ENCODE results near the gene EYS.

The EYS gene

DNA sequence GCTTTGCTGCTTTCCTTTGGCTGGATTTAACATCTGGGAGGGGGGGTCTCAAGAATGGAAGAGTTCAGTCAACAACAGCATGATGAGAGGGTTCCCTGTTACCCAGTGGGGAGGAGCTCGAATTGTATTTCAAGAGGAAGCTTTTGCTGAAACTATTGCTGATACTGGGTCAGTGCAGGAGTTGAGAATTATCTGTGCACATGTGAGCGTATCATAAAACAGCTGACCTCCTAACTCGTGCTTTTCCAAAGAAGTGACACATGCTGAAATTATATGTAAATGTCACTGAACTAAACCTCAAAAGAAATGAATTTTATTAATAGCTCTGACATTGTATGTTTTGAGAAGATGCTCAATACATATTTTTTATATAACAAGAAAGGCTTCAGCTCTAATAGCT is 1975.1 kb downstream of the EYS start:
- in situ Hi-C loops (cut with MboI; ENCODE audit: low sequenced_read_pairs), result no loop called here

DNA sequence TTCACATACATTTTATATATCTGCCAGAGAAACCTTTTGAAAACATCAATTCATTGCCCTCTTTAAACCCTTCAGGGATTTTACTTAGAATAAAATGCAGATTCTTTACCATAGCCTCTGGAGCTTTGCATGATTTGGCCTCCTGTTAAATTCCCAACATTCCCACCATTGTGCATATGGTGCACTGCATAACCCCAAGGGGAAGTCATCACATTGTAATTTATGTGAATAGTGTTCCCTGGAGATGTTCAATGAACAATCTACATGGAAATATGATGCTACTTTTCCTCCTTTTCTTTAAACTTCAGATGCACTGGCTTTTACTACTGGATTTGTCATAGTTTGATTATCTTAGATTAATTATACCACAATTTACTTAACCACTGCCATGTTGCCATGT is 1976.7 kb downstream of the EYS start:
- in situ Hi-C loops (cut with MboI; ENCODE audit: low sequenced_read_pairs), result no loop called here

DNA sequence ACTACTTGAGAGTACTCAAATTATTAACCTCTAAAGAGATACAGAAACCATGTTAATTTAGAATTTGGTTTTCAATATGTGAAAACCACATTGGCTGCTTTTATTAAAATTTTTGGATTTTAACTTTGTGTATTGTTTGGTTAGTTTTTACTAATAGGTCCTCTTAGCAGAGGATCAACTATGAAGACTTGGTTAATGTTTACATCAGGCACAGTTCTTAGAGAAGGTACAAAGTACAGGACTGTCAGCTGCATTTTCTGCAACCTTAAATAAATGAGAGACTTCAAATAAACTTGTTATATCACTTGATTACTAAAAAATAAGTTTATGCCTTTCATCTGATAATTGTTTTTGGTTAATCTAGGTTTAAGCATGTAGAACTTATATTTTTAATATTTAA is 1982.3 kb downstream of the EYS start:
- in situ Hi-C loops (cut with MboI; ENCODE audit: low sequenced_read_pairs), result no loop called here

DNA sequence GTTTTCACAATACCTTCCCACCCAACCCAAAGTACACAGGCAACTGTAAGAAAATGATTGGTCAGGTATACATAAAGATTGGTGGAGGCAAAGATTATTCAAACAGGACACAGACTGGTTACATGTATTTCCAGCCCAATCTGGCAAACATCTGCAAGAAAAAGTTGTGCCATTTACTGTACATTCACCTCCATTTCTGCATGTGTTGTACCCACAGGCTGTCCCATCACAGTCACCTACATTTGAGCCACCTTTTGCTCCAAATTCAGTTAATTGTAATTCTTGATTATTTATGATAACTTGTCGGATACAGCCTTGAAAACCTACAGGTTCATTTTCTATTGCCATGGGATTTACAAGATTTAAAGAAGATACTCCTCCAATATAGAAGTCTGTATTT is 1985.8 kb downstream of the EYS start:
- in situ Hi-C loops (cut with MboI; ENCODE audit: low sequenced_read_pairs), result no loop called here

DNA sequence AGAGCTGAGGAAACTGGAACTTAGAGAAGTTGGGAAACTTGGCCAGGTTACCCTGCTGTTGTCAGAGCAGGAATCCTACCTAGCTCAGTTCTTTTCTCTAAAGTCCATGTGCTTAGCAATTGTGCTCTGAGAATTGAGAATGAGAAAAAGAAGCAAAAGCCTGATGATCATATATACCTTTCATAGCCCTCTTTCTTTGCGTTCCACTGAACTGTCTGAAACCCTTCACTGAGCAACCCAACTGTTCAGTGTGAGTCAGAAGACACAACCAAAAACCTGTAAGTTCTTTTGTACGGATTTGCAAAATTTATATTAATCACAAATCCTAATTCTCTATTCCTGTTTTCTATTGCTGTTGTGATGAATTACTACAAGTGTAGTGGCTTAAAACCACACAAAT is 1990.9 kb downstream of the EYS start:
- in situ Hi-C loops (cut with MboI; ENCODE audit: low sequenced_read_pairs), result no loop called here

DNA sequence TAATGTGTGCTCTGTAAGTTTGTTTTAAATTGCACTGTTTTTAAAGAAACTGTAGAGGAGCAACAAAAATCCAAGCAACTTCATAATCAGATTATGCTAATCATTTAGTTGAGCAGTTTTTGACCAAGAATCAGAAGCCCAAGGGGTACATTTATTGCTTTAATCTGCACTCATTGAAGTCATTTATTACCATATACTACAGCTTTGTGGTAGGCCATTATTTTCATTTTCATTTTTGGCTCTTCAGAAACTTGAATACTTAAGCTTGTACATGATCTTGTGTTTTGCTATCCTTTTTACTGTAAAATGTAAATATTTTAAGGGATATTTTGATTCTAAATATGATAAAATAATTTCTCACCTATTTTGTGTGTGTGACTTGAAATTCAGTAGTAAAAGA is 1992.9 kb downstream of the EYS start:
- in situ Hi-C loops (cut with MboI; ENCODE audit: low sequenced_read_pairs), result no loop called here

DNA sequence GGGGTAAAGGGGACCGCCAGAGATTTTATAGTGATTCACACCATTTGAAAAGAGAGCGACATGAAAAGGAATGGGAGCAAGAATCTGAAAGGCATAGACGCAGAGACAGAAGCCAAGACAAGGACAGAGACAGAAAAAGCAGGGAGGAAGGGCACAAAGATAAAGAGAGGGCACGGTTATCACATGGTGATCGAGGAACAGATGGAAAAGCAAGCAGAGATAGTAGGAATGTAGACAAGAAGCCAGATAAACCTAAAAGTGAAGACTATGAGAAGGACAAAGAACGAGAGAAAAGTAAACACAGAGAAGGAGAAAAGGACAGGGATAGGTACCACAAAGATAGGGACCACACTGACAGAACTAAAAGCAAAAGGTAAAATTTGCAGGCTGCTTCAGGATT is 1993.7 kb downstream of the EYS start:
- in situ Hi-C loops (cut with MboI; ENCODE audit: low sequenced_read_pairs), result no loop called here

DNA sequence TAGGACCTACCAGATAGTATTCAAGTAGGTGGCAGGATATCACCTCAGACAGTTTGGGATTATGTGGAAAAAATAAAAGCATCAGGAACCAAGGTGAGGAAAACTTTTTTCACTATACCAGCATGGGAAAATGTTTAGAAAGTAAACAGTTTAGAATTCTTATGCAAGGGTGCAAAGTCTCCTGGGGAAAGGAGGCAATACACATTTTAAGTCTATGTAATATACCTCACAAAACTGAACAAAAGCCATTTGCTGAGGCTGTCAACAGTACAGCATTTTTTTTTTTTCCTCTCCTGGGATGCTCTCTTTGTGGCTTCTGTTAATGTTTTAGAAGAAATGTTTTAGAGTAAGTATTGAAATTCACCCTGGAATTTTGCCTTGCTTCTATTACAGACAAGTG is 1997.9 kb downstream of the EYS start:
- in situ Hi-C loops (cut with MboI; ENCODE audit: low sequenced_read_pairs), result no loop called here

DNA sequence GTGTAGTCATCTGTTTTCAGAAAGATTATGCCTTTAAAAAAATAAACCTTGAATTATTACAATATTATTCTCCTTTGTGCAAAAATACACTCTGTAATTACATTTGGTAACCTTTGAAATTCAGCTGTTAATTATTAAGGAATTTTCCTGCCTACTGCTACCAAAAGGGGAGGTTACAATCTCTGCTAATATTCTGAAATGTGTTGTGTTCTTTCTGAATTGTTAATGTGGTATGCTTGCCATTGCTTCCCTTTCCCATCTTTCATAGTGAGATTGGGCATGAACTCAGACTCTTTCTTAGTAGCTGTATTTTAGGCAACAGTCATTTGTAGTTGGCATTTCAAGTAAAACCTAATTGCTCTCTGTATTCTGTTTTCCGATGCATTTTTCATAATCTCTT is 1998.4 kb downstream of the EYS start:
- in situ Hi-C loops (cut with MboI; ENCODE audit: low sequenced_read_pairs), result no loop called here

DNA sequence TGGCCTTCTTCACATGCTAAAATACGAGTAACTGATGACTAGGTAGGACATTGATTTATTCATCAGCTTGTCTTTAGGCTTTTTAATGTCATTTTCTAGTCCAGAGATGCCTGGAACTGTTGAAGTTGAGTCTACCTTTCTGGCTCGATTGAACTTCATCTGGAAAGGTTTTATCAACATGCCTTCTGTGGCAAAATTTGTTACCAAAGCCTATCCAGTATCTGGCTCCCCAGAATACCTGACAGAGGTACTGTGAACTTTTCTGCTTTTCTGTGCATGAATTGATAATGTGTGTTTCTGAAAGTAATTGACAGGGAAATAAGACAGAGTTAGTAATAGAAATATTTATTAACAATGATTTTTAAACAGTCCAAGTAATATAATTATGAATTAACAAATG is 2000.4 kb downstream of the EYS start:
- in situ Hi-C loops (cut with MboI; ENCODE audit: low sequenced_read_pairs), result no loop called here

DNA sequence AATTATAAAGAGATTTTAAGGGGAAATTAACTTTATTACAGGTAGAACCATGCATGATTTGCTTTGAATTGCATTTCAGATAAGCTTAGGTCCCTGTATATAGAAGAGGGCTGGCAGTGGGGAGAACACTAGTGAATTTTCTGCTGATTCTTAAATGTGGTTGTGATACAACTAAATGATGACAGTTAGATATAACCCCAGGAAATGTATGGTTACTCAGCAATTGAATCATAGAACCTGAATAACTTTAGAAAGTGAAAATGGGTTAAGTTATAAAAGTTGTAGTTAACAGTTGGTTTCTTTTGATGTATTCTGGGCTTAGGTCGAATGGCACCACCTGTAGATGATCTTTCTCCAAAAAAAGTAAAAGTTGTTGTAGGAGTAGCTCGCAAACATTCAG is 2001.3 kb downstream of the EYS start:
- in situ Hi-C loops (cut with MboI; ENCODE audit: low sequenced_read_pairs), result no loop called here

DNA sequence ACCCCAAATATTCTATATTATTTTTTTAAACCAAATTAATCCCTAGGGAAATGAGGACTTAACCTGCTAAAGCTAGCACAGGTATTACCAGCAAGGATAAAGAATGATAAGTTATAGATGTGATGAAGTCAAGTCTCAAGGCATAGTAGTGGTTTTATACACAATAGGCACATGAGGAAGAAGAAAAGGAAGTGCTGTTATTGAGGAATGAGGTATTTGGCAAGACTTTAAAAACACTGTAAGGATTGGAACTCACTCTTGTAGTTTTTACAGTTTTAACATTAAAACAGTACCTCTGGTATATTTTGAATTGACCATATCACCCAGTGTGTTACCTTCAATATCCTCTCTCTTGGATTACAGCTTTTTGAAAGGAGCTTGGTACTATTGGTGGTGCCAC is 2016.8 kb downstream of the EYS start:
- in situ Hi-C loops (cut with MboI; ENCODE audit: low sequenced_read_pairs), result no loop called here

DNA sequence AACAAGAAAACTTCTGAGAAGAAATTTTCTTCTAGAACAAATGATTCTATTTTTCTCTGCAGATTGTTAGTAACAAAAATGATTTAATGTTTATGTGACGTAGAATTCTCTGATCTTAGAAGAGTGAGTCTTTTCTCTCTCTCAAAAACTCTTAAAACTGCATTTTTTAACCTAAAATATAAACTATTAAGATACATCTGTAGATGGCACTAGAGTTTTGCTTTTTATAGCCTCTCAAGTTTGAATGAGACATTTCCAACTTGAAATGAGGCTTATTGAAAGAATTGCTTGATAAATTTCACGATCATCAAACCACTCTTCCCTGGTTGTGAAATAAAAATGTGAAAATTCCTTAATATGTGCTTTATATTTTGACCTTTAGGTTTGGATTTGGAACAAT is 2017.6 kb downstream of the EYS start:
- in situ Hi-C loops (cut with MboI; ENCODE audit: low sequenced_read_pairs), result no loop called here

DNA sequence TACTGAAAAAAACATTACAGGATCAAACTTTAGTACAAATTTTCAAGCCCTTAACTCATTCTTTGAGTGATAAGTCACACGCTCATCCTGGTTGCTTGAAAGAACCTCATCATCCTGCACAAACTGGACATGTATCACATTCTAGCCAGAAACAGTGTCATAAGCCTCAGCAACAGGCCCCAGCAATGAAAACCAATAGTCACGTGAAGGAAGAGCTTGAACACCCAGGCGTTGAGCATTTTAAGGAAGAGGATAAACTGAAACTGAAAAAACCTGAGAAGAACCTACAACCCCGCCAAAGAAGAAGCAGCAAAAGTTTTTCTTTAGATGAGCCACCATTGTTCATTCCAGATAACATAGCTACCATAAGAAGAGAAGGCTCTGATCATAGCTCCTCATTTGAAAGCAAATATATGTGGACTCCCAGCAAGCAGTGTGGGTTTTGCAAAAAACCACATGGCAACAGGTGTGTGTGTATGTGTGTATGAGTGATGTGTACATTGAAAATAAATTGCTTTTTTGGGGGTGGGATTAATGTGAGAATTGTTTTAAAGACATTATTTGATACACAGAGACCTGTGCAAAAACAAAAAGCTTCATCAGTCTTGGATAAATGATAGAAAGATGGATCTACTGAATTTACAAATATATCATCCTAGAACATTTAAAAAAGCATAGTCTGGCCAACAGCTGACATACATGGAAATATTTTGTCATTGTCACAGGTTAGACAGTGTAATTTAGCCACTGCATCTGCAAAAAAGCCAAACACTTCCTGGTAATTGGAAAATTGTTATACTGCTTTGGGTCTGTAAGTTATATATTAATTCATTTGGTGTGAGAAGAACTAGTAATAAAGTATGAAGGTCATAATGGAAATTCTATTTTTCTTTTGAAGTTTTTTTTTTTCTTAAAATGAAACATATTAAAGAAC is 2021.3 kb downstream of the EYS start:
- in situ Hi-C loops (cut with MboI; ENCODE audit: low sequenced_read_pairs), result no loop called here

DNA sequence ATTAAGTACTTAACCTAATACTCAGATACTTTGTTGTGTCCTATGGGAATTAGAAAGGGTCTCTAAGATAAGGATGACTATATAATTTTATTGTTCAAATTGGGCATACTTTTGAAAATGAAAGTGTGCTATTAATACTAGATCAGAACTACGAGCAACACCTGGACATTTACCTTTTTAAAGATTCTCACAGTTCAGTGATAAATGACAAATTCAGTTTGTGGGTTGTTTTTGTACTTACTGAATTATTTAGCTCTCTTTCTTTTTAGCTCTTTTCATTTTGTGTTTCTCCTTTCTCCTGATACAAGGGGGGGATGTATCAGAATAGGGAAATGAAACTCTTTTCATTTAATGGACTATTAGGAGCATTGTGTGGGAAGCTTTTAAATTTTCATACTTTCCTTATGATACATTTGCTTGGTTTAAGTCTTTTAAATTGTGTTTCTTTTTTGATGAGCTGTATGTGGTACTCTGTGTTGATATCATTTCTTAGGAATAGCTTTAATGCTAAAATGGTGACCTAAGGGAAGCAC is 2023.9 kb downstream of the EYS start:
- in situ Hi-C loops (cut with MboI; ENCODE audit: low sequenced_read_pairs), result no loop called here

DNA sequence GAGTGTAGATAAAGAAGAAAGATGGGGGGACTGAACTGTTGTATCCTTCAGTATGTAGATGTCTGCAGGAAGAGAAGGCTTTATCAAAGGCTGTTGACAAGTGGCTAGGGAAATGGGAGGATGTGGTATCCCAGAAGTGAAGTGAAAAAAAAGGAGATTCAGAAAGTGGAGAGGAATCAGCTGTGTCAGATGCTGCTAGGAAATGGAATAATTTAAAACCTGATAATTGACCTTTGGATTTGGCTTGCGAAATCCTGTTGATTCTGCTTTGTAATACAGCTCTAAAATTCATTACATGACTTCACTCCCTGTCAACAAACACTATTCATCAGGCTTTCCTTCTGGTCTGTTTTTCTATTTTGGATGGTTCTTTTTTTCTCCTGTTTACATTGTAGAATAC is 2029.7 kb downstream of the EYS start:
- in situ Hi-C loops (cut with MboI; ENCODE audit: low sequenced_read_pairs), result no loop called here

DNA sequence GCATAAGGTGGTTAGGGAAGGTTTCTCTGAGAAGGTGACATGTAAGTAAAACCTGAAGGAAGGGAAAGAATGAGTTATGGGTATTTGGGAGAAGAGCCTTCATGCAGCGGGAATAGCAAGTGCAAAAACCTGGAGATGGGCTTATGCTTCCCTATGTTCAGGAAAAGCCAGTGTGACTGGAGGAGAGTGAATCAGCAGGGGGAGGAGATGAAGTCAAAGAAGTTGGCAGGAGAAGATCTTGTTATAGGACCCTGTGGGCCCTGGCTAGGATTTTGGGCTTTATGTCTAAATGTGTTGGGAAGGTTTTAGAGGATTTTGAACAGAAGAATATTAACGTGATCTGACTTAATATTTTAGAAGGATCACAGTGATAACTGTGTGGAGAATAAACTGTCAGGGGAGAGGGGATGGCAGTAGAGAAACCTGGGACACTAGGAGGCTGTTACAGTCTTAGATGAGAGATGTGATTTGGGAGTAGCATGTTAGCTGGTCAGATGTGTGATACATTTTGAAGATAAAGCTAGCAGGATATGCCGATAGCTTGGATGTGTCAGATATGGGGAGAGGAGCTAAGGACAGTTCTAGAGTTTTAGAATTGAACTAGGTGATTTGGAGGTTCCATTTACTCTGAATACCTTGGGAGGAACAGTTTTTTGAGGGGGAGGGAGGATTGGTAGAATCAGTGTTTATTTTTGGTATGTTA is 2030.5 kb downstream of the EYS start:
- in situ Hi-C loops (cut with MboI; ENCODE audit: low sequenced_read_pairs), result no loop called here

DNA sequence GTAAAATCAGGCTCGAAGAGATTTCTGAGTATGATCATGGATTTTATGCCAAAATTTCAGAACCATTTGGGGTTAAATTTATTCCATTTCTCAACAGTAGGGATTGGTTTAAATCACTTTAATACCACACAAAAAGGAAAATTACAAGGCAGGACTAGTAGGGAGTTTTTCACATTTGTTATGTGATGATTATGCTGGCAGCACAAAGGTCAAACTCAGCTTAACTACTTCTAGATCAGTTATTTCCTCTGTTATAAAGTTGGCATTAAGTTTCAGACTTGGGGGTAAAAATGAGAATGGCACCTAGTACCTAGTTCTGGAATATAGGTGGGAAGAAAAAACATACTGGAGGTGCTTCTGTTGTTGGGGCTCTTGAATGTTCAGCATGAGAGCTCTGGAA is 2031.9 kb downstream of the EYS start:
- in situ Hi-C loops (cut with MboI; ENCODE audit: low sequenced_read_pairs), result no loop called here

DNA sequence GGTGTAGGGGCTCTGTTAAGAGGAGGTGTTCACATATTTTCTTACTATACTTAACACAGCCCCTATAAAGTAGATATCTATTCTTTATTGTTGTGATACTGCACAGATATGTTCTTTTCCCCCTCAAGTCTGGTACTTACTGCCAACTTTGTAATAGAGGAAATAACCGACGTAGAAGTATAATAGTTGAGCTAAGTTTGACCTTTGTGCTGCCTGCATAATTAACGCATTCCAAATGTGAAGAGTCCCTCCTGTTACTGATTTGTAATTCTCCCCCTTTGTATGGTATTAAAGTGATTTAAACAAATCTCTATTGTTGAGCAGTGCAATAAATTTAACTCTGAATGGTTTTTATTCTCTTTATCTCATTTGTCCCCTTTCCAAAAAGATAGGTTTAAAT is 2032.4 kb downstream of the EYS start:
- in situ Hi-C loops (cut with MboI; ENCODE audit: low sequenced_read_pairs), result no loop called here

DNA sequence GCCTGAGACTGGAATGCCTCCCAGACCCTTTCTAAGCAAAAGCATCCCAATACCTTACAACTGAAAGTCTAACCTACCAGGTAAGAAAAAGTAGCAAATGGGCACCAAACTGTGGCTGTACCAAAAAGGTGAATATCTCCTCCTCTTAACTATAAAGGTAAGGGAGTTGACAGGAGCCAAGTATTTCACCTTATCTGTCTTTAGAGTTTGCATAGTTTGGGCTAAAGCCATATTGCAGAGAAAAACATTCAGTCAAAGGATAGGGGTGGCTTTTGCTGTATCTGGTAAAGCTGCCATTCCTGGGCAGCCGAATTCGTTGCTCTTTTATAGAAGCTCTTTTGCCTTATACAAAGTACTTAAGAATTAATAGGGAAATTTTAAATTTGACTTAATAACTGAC is 2033.3 kb downstream of the EYS start:
- in situ Hi-C loops (cut with MboI; ENCODE audit: low sequenced_read_pairs), result no loop called here

DNA sequence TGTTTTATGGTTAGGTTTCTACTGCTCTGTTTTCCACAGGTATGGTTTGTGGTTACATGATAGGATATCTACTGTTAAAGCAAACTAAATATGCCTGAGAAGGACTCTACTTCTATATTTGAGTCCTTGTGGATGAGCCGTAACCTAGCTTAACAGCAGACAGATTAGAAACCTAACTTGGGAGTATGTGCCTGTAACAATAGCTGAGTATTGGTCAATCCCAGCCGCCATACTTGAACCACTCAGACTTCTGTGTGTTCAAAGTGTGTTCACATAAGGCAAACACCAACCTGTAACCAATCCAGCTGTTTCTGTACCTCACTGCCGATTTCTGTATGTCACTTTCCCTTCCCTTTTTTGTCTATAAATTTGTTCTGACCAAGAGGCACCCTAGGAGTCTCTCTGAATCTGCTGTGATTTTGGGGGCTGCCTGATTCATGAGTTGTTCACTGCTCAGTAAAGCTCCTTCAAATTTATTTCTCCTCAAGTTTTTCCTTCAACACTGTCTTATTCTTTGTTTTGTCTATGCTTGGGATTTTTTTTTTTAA is 2034.4 kb downstream of the EYS start:
- in situ Hi-C loops (cut with MboI; ENCODE audit: low sequenced_read_pairs), result no loop called here
